ENCODE measurements around the gene BACH2. TPM values are rescaled to one million over a fixed set of nuclear protein-coding genes. Genes with fewer than 3 reads are reported as not detected.
"Not testable (repeated sequence)": the region's sequence is repeated elsewhere in the genome, so short reads cannot be mapped to it uniquely, and the experiment has no call there.

The BACH2 gene
- total RNA-seq, 6 donors from 2014 or later: 3.1 to 6.8 (median 5.3) TPM

DNA sequence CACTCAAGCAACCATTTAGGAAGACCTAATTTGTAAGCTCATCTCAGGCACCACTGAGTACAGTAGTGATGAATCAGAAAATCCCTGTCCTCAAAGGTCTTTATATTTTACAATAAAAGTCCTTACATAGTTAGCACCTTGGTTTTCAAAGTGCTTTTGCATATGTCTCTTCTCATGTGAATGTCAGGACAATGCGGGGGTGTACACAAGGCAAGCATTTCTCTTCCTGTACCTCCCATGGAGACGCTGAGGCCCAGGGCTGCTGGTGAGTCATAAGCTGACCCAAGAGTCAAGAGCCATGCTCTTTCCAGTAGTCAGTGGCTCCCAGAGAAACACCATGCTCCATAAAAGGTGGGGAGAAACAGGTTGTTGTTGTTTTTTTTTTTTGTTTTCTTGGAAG is 228.4 kb downstream of the BACH2 start:
- no peak for TF ChIP-seq EP300 (IDR thresholded peaks at IDR 0.05)
- TF ChIP-seq, protein P1, sequence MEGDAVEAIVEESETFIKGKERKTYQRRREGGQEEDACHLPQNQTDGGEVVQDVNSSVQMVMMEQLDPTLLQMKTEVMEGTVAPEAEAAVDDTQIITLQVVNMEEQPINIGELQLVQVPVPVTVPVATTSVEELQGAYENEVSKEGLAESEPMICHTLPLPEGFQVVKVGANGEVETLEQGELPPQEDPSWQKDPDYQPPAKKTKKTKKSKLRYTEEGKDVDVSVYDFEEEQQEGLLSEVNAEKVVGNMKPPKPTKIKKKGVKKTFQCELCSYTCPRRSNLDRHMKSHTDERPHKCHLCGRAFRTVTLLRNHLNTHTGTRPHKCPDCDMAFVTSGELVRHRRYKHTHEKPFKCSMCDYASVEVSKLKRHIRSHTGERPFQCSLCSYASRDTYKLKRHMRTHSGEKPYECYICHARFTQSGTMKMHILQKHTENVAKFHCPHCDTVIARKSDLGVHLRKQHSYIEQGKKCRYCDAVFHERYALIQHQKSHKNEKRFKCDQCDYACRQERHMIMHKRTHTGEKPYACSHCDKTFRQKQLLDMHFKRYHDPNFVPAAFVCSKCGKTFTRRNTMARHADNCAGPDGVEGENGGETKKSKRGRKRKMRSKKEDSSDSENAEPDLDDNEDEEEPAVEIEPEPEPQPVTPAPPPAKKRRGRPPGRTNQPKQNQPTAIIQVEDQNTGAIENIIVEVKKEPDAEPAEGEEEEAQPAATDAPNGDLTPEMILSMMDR (IDR thresholded peaks at IDR 0.05): no peak
- no peak for TF ChIP-seq POLR2AphosphoS5 (IDR thresholded peaks at IDR 0.05)
- no peak for TF ChIP-seq POLR2A (IDR thresholded peaks at IDR 0.05)
- Histone ChIP-seq H3K36me3 (no peaks in the 10 kb centered on the region), H3K9me3 (no peaks in the 10 kb centered on the region), H3K4me1 (peaks cover 0 to under 1% (median 0%) of the 10 kb centered on the region in 4 donors), H3K27me3 (no peaks in the 10 kb centered on the region), H3K27ac (no peak overlapping the region), H3K4me3 (no peak overlapping the region)
- WGBS, 2 donors: 59 to 69% methylated on average over 2 of the region's 2 CpGs
- ATAC-seq (ENCODE audit: low FRiP score in 2 of 2): peak in 1 of 2 donors; percentile 45
- no peak for DNase-seq

DNA sequence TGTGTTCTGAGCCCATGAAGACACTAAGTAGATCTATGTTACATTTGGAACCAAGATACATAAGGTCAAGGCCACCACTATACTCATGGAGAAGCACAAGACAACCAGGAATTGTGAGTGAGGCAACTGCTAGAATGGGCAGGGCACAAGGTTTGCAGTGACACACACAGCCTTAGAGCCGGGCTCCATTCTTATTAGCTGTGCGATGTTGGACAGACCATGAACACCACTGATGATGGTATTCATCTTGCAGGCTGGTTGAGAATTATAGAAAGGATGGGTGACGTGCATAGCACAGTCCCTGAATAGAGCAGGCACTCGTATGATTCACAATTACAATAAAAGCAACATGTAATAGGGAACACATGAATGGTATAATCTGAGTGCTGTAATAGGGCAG is 229.9 kb downstream of the BACH2 start:
- Histone ChIP-seq H3K4me1 (peaks cover 0 to 12% (median 3%) of the 10 kb centered on the region in 4 donors), H3K27ac (no peak overlapping the region), H3K9me3 (no peaks in the 10 kb centered on the region), H3K36me3 (no peaks in the 10 kb centered on the region), H3K27me3 (no peaks in the 10 kb centered on the region), H3K4me3 (no peak overlapping the region)
- DNase-seq (no peak), ATAC-seq (ENCODE audit: low FRiP score in 2 of 2) (peak in 1 of 2 donors; percentile 38)
- WGBS, 2 donors: 90 to 99% methylated on average over 4 of the region's 4 CpGs
- TF ChIP-seq EP300 (IDR thresholded peaks at IDR 0.05) (no peak), POLR2A (IDR thresholded peaks at IDR 0.05) (no peak)
- TF ChIP-seq, protein P1 (IDR thresholded peaks at IDR 0.05): no peak

DNA sequence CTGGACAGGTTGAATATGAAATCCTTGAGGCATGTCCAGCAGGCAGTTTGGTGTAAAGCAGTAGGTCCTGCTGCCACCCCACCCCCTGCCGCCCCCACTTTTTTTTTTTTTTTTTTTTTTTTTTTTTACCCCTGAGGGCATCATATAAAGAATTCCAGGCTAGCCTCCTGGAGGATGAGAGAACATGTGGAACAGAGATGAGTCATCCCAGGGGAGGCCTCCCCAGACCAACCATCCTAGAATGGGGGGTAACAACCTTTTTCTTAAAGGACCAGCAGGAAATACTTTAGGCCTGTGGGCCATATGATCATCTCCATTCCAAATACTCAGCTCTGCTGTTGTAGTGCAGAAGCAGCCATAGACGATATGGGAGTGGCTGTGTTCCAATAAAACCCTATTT is 231.5 kb downstream of the BACH2 start:
- Histone ChIP-seq H3K9me3 (no peaks in the 10 kb centered on the region), H3K27me3 (no peaks in the 10 kb centered on the region), H3K36me3 (no peaks in the 10 kb centered on the region), H3K4me3 (no peak overlapping the region), H3K4me1 (peaks cover 0 to 12% (median 3%) of the 10 kb centered on the region in 4 donors), H3K27ac (no peak overlapping the region)
- DNase-seq (no peak), ATAC-seq (ENCODE audit: low FRiP score in 2 of 2) (no peak)
- WGBS, 2 donors: 94 to 98% methylated on average over 2 of the region's 2 CpGs
- TF ChIP-seq EP300 (IDR thresholded peaks at IDR 0.05) (no peak), POLR2AphosphoS5 (IDR thresholded peaks at IDR 0.05) (no peak), POLR2A (IDR thresholded peaks at IDR 0.05) (no peak)

DNA sequence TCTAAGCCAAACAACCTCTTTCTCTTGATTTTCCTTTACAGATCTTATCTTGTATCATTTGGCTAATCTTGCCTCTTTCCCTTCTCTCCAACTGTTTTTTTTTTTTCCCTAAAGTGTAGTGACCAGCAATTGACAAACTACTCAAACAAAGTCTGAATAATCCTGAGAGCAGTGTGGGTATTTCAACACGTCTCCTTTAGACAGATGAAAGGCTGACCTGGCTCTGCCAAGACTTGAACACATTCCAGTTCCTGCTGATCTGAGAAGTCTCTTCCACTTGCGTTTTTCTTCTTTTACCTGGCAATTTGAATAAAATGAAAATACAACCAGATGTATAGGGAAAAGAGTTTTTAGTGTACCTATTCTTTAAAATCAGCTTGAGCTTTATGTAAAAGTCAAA is 234.0 kb downstream of the BACH2 start:
- Histone ChIP-seq H3K27me3 (no peaks in the 10 kb centered on the region), H3K27ac (no peak overlapping the region), H3K9me3 (no peaks in the 10 kb centered on the region), H3K4me1 (peaks cover 0 to 12% (median 3%) of the 10 kb centered on the region in 4 donors), H3K36me3 (no peaks in the 10 kb centered on the region), H3K4me3 (no peak overlapping the region)
- ATAC-seq (ENCODE audit: low FRiP score in 2 of 2): no peak
- TF ChIP-seq EP300 (IDR thresholded peaks at IDR 0.05) (no peak), POLR2A (IDR thresholded peaks at IDR 0.05) (no peak), POLR2AphosphoS5 (IDR thresholded peaks at IDR 0.05) (no peak)
- TF ChIP-seq, protein P1 (IDR thresholded peaks at IDR 0.05): no peak
- 38% methylated on average over 2 of the region's 2 CpGs for WGBS, 2 donors
- no peak for DNase-seq

DNA sequence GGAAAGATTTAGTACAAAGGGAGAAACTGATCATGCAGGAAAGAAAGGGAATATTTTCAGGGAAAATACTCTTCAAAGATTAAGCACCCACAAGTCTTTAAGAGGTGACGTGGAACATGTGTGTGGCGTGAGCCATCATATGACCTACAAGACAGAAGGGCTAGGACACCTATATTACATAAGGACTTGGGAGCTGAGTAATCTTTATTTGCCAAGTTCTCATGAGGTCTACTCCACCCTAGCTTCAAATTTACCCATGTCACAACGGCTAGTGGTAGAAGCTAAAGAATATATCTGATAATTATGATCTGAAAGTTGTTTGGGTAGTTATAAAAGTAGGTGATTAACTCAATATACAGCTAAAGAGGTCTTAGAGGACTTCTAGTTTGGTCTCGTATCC is 234.6 kb downstream of the BACH2 start:
- 50 to 72% methylated on average over 4 of the region's 4 CpGs for WGBS, 2 donors
- no peaks in the 10 kb centered on the region for H3K27me3 ChIP-seq
- DNase-seq: no peak
- TF ChIP-seq POLR2A (IDR thresholded peaks at IDR 0.05) (no peak), EP300 (IDR thresholded peaks at IDR 0.05) (no peak), POLR2AphosphoS5 (IDR thresholded peaks at IDR 0.05) (no peak)
- TF ChIP-seq, protein P1 (IDR thresholded peaks at IDR 0.05): no peak
- no peaks in the 10 kb centered on the region for H3K9me3 ChIP-seq
- H3K36me3 ChIP-seq: no peaks in the 10 kb centered on the region
- H3K27ac ChIP-seq: no peak overlapping the region
- peaks cover 0 to 12% (median 3%) of the 10 kb centered on the region in 4 donors for H3K4me1 ChIP-seq
- no peak overlapping the region for H3K4me3 ChIP-seq
- ATAC-seq (ENCODE audit: low FRiP score in 2 of 2): no peak

DNA sequence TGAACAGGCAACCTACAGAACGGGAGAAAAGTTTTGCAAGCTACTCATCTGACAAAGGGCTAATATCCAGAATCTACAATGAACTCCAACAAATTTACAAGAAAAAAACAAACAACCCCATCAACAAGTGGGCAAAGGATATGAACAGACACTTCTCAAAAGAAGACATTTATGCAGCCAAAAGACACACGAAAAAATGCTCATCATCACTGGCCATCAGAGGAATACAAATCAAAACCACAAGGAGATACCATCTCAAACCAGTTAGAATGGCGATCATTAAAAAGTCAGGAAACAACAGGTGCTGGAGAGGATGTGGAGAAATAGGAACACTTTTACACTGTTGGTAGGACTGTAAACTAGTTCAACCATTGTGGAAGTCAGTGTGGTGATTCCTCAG is 237.5 kb downstream of the BACH2 start:
- not testable (repeated sequence) for H3K36me3 ChIP-seq; H3K4me3 ChIP-seq; H3K9me3 ChIP-seq; DNase-seq; H3K27me3 ChIP-seq; H3K27ac ChIP-seq; ATAC-seq (ENCODE audit: low FRiP score in 2 of 2)
- H3K4me1 ChIP-seq: peaks cover 0 to 12% (median 3%) of the 10 kb centered on the region in 4 donors
- WGBS, 2 donors: 72 to 96% methylated on average over 3 of the region's 3 CpGs

DNA sequence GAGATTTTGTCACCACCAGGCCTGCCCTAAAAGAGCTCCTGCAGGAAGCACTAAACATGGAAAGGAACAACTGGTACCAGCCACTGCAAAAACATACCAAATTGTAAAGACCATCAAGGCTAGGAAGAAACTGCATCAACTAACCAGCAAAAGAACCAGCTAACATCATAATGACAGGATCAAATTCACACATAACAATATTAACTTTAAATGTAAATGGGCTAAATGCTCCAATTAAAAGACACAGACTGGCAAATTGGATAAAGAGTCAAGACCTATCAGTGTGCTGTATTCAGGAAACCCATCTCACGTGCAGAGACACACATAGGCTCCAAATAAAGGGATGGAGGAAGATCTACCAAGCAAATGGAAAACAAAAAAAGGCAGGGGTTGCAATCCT is 240.7 kb downstream of the BACH2 start:
- H3K9me3 ChIP-seq; H3K27me3 ChIP-seq; H3K27ac ChIP-seq; H3K4me1 ChIP-seq; H3K36me3 ChIP-seq; ATAC-seq (ENCODE audit: low FRiP score in 2 of 2); DNase-seq; H3K4me3 ChIP-seq: not testable (repeated sequence)
- WGBS, 2 donors: 83 to 100% methylated on average over 1 of the region's 1 CpG

DNA sequence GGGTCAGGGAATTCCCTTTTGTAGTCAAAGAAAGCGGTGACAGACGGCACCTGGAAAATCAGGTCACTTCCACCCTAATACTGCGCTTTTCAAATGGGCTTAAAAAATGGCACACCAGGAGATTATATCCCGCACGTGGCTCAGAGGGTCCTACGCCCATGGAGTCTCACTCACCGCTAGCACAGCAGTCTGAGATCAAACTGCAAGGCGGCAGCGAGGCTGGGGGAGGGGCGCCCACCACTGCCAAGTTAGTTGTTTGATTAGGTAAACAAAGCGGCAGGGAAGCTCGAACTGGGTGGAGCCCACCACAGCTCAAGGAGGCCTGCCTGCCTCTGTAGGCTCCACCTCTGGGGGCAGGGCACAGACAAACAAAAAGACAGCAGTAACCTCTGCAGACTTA is 242.4 kb downstream of the BACH2 start:
- H3K4me1 ChIP-seq; H3K4me3 ChIP-seq; H3K27me3 ChIP-seq; H3K27ac ChIP-seq; ATAC-seq (ENCODE audit: low FRiP score in 2 of 2); H3K9me3 ChIP-seq; H3K36me3 ChIP-seq: not testable (repeated sequence)
- 92 to 97% methylated on average over 12 of the region's 12 CpGs for WGBS, 2 donors
- DNase-seq: peak in 1 of 2 donors; percentile 34

Data from upper lobe of left lung (tissue), 6 donors.